ENCODE results near the gene RGS12. TPM values are rescaled to one million over a fixed set of nuclear protein-coding genes. Genes with fewer than 3 reads are reported as not detected.
A peak's percentile ranks its signal among the peaks of the same experiment; 100 is the strongest.

RGS12 gene
- total and polyA plus RNA-seq, 2 of the 13 experiments (the other 11 are each of a cell fraction or from before 2014, with no cell fraction given): 21.0 to 27.7 TPM

DNA sequence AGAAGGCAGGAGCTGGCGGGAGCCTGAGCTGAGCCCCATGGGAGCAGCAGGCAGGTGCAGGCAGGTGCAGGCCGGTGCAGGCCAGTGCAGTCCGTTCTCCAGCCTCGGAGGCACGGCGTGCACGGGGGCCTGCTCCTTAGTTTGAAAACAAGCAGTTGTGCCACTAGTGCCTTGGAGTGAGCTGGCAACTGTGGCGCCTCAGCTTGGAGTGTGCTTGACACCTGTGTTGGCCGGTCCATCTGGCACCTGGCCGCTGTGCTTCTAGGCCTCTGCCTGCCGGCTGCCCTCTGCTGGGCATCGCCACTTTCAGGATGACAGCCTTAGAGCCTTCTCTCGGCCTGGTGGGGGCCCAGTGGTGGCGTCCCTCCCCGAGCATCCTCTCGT lies 47.9 kb downstream of the RGS12 start (continued):
- TF ChIP-seq, protein P1, sequence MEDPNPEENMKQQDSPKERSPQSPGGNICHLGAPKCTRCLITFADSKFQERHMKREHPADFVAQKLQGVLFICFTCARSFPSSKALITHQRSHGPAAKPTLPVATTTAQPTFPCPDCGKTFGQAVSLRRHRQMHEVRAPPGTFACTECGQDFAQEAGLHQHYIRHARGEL (CRISPR knock-in tag; IDR thresholded peaks at IDR 0.05): no peak
- TF ChIP-seq HIVEP1 (CRISPR knock-in tag; IDR thresholded peaks at IDR 0.05) (no peak), HMG20B (CRISPR knock-in tag; conservative IDR thresholded peaks at IDR 0.05) (no peak), ZNF782 (CRISPR knock-in tag; IDR thresholded peaks at IDR 0.05; ENCODE audit: borderline replicate concordance) (no peak), MTA3 (CRISPR knock-in tag; IDR thresholded peaks at IDR 0.05) (no peak), ZNF720 (CRISPR knock-in tag; IDR thresholded peaks at IDR 0.05) (no peak), ZNF549 (CRISPR knock-in tag; IDR thresholded peaks at IDR 0.05) (no peak), EEA1 (CRISPR knock-in tag; IDR thresholded peaks at IDR 0.05; ENCODE audit: borderline replicate concordance) (no peak), NCOA1 (CRISPR knock-in tag; IDR thresholded peaks at IDR 0.05) (no peak), ZFX (CRISPR knock-in tag; IDR thresholded peaks at IDR 0.05; ENCODE audit: low read depth) (peak; percentile 33; the same call in 1 of the 2 replicates), DR1 (CRISPR knock-in tag; IDR thresholded peaks at IDR 0.05) (no peak), ZMYM4 (CRISPR knock-in tag; IDR thresholded peaks at IDR 0.05) (no peak), GTF3A (CRISPR knock-in tag; conservative IDR thresholded peaks at IDR 0.05) (no peak), SP2 (CRISPR knock-in tag; IDR thresholded peaks at IDR 0.05) (no peak)
- TF ChIP-seq, protein P2, sequence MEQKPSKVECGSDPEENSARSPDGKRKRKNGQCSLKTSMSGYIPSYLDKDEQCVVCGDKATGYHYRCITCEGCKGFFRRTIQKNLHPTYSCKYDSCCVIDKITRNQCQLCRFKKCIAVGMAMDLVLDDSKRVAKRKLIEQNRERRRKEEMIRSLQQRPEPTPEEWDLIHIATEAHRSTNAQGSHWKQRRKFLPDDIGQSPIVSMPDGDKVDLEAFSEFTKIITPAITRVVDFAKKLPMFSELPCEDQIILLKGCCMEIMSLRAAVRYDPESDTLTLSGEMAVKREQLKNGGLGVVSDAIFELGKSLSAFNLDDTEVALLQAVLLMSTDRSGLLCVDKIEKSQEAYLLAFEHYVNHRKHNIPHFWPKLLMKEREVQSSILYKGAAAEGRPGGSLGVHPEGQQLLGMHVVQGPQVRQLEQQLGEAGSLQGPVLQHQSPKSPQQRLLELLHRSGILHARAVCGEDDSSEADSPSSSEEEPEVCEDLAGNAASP (CRISPR knock-in tag; IDR thresholded peaks at IDR 0.05; ENCODE audit: borderline replicate concordance): no peak
- TF ChIP-seq, protein P3, sequence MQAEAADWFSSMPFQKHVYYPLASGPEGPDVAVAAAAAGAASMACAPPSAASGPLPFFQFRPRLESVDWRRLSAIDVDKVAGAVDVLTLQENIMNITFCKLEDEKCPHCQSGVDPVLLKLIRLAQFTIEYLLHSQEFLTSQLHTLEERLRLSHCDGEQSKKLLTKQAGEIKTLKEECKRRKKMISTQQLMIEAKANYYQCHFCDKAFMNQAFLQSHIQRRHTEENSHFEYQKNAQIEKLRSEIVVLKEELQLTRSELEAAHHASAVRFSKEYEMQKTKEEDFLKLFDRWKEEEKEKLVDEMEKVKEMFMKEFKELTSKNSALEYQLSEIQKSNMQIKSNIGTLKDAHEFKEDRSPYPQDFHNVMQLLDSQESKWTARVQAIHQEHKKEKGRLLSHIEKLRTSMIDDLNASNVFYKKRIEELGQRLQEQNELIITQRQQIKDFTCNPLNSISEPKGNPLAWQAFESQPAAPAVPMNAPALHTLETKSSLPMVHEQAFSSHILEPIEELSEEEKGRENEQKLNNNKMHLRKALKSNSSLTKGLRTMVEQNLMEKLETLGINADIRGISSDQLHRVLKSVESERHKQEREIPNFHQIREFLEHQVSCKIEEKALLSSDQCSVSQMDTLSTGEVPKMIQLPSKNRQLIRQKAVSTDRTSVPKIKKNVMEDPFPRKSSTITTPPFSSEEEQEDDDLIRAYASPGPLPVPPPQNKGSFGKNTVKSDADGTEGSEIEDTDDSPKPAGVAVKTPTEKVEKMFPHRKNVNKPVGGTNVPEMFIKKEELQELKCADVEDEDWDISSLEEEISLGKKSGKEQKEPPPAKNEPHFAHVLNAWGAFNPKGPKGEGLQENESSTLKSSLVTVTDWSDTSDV (CRISPR knock-in tag; IDR thresholded peaks at IDR 0.05): no peak
- TF ChIP-seq, protein P4, sequence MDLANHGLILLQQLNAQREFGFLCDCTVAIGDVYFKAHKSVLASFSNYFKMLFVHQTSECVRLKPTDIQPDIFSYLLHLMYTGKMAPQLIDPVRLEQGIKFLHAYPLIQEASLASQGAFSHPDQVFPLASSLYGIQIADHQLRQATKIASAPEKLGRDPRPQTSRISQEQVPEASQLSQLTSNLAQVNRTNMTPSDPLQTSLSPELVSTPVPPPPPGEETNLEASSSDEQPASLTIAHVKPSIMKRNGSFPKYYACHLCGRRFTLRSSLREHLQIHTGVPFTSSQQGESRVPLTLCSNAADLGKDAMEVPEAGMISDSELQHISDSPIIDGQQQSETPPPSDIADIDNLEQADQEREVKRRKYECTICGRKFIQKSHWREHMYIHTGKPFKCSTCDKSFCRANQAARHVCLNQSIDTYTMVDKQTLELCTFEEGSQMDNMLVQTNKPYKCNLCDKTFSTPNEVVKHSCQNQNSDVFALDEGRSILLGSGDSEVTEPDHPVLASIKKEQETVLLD (CRISPR knock-in tag; IDR thresholded peaks at IDR 0.05; ENCODE audit: low read depth): no peak
- TF ChIP-seq, protein P5, sequence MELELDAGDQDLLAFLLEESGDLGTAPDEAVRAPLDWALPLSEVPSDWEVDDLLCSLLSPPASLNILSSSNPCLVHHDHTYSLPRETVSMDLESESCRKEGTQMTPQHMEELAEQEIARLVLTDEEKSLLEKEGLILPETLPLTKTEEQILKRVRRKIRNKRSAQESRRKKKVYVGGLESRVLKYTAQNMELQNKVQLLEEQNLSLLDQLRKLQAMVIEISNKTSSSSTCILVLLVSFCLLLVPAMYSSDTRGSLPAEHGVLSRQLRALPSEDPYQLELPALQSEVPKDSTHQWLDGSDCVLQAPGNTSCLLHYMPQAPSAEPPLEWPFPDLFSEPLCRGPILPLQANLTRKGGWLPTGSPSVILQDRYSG (CRISPR knock-in tag; IDR thresholded peaks at IDR 0.05): no peak
- TF ChIP-seq, protein P6, sequence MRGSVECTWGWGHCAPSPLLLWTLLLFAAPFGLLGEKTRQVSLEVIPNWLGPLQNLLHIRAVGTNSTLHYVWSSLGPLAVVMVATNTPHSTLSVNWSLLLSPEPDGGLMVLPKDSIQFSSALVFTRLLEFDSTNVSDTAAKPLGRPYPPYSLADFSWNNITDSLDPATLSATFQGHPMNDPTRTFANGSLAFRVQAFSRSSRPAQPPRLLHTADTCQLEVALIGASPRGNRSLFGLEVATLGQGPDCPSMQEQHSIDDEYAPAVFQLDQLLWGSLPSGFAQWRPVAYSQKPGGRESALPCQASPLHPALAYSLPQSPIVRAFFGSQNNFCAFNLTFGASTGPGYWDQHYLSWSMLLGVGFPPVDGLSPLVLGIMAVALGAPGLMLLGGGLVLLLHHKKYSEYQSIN (CRISPR knock-in tag; IDR thresholded peaks at IDR 0.05; ENCODE audit: borderline replicate concordance): no peak
- TF ChIP-seq, protein P7, sequence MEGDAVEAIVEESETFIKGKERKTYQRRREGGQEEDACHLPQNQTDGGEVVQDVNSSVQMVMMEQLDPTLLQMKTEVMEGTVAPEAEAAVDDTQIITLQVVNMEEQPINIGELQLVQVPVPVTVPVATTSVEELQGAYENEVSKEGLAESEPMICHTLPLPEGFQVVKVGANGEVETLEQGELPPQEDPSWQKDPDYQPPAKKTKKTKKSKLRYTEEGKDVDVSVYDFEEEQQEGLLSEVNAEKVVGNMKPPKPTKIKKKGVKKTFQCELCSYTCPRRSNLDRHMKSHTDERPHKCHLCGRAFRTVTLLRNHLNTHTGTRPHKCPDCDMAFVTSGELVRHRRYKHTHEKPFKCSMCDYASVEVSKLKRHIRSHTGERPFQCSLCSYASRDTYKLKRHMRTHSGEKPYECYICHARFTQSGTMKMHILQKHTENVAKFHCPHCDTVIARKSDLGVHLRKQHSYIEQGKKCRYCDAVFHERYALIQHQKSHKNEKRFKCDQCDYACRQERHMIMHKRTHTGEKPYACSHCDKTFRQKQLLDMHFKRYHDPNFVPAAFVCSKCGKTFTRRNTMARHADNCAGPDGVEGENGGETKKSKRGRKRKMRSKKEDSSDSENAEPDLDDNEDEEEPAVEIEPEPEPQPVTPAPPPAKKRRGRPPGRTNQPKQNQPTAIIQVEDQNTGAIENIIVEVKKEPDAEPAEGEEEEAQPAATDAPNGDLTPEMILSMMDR (CRISPR knock-in tag; IDR thresholded peaks at IDR 0.05): peak; percentile 44
- TF ChIP-seq, protein P8, sequence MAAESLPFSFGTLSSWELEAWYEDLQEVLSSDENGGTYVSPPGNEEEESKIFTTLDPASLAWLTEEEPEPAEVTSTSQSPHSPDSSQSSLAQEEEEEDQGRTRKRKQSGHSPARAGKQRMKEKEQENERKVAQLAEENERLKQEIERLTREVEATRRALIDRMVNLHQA (CRISPR knock-in tag; IDR thresholded peaks at IDR 0.05): no peak

Measured in HepG2 (cell line).